COLO668 (cell line): ENCODE measurements around the gene TBC1D22A.

Experiments
- DNase-seq: peaks from one replicate; lab custom pipeline; 2025; ENCODE audit not compliant: unreplicated experiment; lab: John Stamatoyannopoulos, UW

Gene TBC1D22A

DNA sequence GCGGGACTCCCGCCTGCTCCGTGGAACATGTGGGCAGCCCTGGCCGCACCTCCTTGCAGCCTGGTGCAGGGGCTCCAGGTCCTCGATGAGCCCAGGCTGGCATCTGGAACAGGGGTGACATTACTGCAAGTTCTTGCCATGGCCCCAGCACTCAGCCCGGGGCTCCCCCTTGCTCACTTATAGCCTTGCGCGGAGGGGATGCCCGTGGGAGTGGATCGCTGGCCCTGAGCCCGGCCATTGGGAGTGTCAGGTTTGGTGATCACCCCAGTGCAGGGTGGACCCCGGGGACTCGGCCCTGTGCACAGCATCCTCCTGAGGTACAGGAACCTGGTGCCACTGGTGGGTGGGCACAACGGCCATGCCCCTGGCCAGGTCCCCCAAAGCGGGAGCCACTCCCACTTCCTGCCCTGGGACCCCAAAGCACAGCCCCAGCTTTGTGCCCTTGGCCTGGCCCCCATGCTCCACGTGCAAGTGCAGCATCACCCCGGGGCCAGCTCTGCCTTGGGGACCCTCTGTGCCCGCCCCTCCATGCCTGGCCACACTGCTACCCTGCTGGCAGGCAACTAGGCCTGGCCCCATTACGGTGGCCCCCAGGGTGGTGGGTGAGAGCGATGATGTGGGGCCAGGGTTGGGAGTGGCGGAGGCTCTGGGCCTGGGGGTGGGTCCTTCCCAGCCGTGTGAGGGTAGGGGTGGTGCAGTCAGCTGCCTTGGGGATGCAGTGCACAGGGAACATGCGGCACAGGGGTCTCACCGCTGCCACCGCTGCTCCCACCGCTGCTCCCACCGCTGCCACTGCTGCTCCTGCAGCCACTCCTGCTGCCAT, 439.8 kb downstream of the TBC1D22A start:
- no peak for DNase-seq

GRCh38 chr22:47202819-47203553, 440.5 kb downstream of the TBC1D22A start:
- DNase-seq: no peak

GRCh38 chr22:47203554-47203991, 441.1 kb downstream of the TBC1D22A start:
- DNase-seq: no peak

DNA sequence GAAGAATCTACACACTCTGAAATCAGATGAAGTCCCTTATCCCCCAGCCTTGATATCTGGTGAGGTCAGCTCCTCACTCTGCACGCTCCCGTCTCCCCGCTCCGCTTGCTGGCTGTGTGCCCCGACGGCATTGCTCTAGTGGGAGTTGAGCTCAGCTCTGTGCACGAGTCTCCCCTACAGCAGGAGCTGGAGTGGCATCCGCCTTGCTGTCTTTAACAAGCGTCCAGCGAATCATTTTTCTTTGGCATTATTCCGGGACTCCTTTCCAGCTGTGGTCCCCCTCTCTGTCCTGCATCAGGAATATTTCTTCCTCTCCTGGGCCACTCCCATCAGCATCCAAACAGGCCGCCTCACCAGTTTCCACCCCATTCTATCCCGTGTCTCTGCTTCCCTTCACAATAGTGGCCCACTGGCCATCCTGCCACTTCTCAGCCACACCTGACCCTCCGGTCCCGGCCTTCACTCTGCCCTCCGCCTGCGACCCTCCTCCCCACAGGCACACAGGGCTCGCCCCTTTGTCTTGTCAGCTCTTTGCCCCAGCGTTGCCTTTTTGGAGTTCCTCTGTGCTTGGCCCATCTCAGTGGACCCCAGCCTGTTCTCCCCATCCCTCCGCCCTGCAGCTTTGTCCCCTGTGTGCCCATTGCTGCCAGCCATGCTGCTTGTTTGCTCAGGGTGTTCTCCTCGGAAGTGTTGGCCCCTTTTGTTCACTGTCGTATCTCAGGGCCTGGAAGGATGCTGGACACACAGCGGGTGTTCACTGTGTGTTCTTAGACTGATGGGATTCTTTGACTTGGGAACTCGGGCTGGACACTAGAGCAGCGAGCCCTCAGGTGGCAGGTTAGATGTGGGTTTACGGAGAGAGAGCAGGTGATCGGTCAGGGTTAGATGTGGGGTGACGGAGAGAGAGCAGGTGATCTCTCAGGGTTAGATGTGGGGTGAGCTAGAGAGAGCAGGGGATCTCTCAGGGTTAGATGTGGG, 441.8 kb downstream of the TBC1D22A start:
- no peak for DNase-seq

- no peak for DNase-seq
These were observed 442.6 kb downstream of the TBC1D22A start for GRCh38 chr22:47205081-47205491.

- no peak for DNase-seq
These were observed 443.1 kb downstream of the TBC1D22A start for GRCh38 chr22:47205554-47205953.

GRCh38 chr22:47206164-47206563, 443.7 kb downstream of the TBC1D22A start:
- no peak for DNase-seq

DNA sequence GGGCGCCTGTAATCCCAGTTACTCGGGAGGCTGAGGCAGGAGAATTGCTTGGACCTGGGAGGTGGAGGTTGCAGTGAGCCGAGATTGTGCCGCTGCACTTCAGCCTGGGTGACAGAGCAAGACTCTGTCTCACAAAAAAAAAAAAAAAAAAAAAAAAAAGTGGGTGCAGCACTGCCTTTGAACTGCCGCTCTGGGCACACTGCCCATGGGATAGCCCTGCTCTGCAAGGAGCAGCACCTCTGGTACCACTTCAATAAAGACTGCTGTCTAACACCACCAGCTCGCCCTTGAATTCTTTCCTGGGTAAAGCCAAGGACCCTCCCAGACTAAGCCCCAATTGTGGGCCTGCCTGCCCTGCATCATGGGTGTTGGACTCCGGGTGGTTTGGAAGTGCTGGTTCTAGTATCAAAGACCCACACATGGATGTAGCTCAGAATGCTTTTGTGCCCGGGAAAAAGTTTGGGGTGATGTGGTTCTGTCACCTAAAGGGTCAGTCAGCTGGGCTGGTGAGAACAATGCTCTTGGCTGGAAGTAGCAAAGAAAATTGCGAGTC, 444.3 kb downstream of the TBC1D22A start:
- no peak for DNase-seq

DNA sequence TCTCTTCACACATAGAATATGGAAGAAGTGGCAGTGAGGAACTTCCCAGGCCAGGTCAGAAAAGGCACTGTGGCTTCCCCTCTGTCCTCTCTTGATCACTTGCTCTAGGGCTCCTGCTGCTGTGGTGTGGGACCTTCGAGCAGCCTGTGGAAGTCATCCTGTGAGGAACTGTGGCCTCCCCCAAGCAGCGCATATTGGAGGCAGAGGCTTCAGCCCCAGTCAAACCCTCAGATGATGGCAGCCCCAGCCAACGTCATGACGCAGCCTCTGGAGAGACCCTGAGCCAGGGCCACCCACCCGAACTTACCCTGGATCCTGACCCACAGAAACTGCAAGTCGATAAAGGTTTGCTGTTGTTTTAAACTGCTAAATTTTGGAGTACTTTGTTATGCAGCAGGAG, 444.9 kb downstream of the TBC1D22A start:
- no peak for DNase-seq

- DNase-seq: no peak
These were observed 445.6 kb downstream of the TBC1D22A start for GRCh38 chr22:47207846-47208554.

GRCh38 chr22:47208630-47209029, 446.2 kb downstream of the TBC1D22A start:
- no peak for DNase-seq

- no peak for DNase-seq
These were observed 446.6 kb downstream of the TBC1D22A start for GRCh38 chr22:47209040-47209514.

- DNase-seq: no peak
These were observed 447.1 kb downstream of the TBC1D22A start for GRCh38 chr22:47209547-47210023.

DNA sequence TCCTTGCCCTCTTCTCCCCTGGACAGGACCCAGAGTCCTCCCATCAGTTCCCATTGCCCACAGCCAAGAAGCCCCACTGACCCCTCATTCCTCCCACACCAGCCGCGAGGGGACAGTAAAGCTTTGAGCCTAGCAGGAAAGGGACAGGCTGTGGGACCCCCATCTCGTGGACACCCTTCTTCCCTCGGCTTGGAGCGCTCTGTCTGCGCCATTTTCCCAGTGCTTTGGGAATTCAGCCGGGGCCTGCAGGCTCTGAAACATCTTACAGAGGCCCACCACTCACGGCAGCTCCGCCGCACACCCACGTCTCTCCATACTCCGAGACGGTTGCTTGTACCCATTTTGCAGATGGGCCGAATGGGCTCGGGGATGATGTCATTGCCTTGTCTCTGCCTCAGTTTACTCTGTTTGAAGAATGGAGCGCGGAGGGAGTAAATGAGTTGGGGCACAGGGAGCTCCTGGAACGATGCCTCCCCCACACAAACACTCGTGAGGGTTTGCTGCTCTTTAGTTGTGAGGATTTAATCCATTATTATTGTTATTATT, 447.7 kb downstream of the TBC1D22A start:
- DNase-seq: no peak

DNA sequence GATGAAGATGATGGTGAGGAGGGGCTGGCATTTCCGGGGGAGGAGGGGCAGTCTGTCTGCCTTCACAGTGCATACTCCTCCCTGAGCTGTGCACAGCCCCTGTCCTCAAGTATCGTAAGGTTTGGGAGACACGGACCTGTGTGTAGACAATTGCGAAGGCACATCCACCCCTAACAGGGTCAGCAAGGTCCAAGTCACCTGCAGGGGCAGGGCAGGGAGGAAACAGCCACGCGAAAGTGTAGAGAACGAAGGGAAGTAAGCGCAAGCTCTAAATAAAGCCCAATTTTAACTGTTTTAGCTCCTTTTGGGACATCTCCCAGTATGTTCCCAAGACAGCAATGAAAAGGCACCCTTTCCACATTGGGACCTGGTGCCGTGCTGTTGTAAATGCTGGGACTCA, 448.2 kb downstream of the TBC1D22A start:
- no peak for DNase-seq

DNA sequence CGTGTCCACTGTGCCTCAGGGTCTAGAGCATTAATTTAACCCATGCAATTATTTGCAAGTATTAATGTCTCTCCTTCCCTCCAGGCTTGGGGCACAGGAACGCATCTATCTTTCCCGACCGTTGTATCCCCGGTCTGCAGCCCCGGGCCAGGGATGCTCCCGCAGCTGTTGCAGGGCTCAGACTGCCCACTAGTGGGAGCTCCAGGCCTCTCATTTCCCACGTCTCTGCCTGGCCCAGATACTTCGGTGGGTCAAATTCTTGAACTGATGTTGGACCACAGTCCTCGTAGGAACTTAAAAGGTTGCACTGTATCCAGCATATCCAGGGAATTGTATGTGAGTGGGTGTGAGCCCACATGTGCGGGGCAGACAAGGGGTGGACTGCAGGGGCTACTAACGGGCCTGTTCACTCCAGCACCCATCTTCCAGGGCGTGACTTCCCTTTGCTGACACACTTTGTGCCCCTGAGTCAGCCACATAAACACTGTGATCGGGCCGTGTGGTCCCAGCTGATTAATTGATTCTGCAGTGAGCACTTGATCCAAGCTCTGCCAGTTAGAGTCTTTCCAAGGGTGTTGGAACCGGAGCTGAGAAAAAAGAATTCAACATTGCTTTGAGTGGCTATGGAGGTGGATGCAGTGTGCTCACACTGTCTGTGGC, 451.3 kb downstream of the TBC1D22A start:
- peak; percentile 26 for DNase-seq

DNA sequence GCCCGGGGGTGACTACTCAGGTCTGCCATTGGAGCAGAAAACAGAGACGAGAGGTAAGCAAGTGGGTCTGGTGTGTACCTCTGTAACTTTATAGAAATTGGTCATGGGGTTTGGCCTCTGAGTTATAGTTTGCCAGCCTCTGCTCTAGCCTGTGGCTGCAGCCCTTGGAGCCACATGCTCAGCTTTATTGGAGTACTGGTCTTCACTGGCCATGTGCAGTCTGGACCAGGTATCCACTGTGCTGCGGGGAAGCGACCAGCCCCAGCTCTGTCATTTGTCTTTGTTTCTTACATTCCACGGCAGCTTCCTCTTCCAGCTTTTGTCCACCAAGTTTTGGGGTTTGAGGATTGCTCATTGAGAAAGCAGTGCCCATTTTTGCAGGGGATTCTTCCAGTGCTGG, 453.4 kb downstream of the TBC1D22A start:
- DNase-seq: no peak

DNA sequence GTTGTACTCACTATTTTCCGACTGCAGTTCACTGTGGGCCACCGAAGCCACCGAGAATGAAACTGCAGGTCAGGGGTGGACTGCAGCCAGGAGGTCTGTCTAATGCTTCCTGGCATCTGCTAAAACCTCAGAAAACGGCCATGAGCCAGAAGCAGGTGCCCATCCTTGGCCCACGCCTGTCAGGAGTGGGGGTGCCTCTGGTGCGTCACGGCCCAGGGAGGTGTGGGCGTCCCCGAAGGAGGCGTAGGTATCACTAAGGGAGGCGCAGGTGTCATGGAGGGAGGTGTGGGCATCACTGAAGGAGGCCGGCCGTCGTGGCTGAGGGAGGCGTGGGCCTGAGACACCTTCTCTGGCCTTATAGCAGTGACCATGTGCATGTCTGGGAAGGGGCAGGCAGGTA, 456.2 kb downstream of the TBC1D22A start:
- DNase-seq: no peak

- no peak for DNase-seq
These were observed 457.3 kb downstream of the TBC1D22A start for GRCh38 chr22:47219789-47220188.
